ENCODE results near the gene CPEB4. TPM values are rescaled to one million over a fixed set of nuclear protein-coding genes. Genes with fewer than 3 reads are reported as not detected.

CPEB4 gene
- total RNA-seq, 1 experiment from 2014 or later, result 15.4 TPM

- Histone ChIP-seq H3F3A (ENCODE audit: insufficient read depth, low read depth) (peaks cover 18% of the 10 kb centered on the region), H4K20me1 (ENCODE audit: insufficient read depth) (no peaks in the 10 kb centered on the region), H3K9me2 (ENCODE audit: insufficient read depth) (no peaks in the 10 kb centered on the region), H3K4me3 (no peak overlapping the region), H3K27ac (no peak overlapping the region), H2AFZ (no peak overlapping the region), H3K36me3 (ENCODE audit: low read depth) (no peaks in the 10 kb centered on the region), H3K4me1 (replicated peaks; ENCODE audit: insufficient read depth) (peaks cover 37% of the 10 kb centered on the region), H3K27me3 (ENCODE audit: insufficient read depth, low read depth) (no peaks in the 10 kb centered on the region), H3K4me2 (no peak overlapping the region), H3K79me2 (ENCODE audit: low read depth) (no peaks in the 10 kb centered on the region), H3K9me3 (ENCODE audit: insufficient read depth, low read depth) (no peaks in the 10 kb centered on the region)
- DNase-seq, result no peak
- ChIA-PET POLR2A (ENCODE audit: unreplicated experiment) (interaction anchor here (0.6 kb wide), 1 partner anchor 262 kb away, joined by 4 read pairs; no protein-coding TSS in a partner anchor), CTCF (interaction anchor here (0.5 to 1.4 kb wide), 7 partner anchors 9 to 1305 kb away, joined by 3 to 9 read pairs (median 5); no protein-coding TSS in a partner anchor)
- no peak for TF ChIP-seq EZH2 (IDR thresholded peaks at IDR 0.05; ENCODE audit: low read depth)
- no peak for TF ChIP-seq CTCF (conservative IDR thresholded peaks at IDR 0.05)
- no TSS peak for BruUV-seq (replicated peaks)
- intact Hi-C loops (cut with micrococcal nuclease; ENCODE audit: unreplicated experiment), result loop anchor here (2.0 to 10.0 kb wide), 4 partner anchors 54 to 998 kb away; no protein-coding TSS in a partner anchor
These were observed 84.4 kb downstream of the CPEB4 start for GRCh38 chr5:173972607-173972924.

GRCh38 chr5:173972925-173973615 is 84.9 kb downstream of the CPEB4 start:
- no peaks in the 10 kb centered on the region for H3K36me3 ChIP-seq (ENCODE audit: low read depth)
- H3K27ac ChIP-seq, result no peak overlapping the region
- H3K9me2 ChIP-seq (ENCODE audit: insufficient read depth), result no peaks in the 10 kb centered on the region
- H3F3A ChIP-seq (ENCODE audit: insufficient read depth, low read depth), result peaks cover 18% of the 10 kb centered on the region
- no peak overlapping the region; the same call in 1 of the 2 replicates for H3K4me3 ChIP-seq
- peaks cover 37% of the 10 kb centered on the region for H3K4me1 ChIP-seq (replicated peaks; ENCODE audit: insufficient read depth)
- ChIA-PET CTCF (interaction anchor here (0.5 to 1.4 kb wide), 16 partner anchors 9 to 1418 kb away, joined by 3 to 9 read pairs (median 4); partner anchors contain the start of gene CPEB4), POLR2A (ENCODE audit: unreplicated experiment) (interaction anchor here (0.5 to 0.6 kb wide), 3 partner anchors 9 to 263 kb away, joined by 3 to 4 read pairs (median 4); no protein-coding TSS in a partner anchor)
- peak overlapping the region; percentile 58 for H3K4me2 ChIP-seq
- H3K79me2 ChIP-seq (ENCODE audit: low read depth), result no peaks in the 10 kb centered on the region
- TF ChIP-seq EZH2 (IDR thresholded peaks at IDR 0.05; ENCODE audit: low read depth), result no peak
- TF ChIP-seq CTCF (conservative IDR thresholded peaks at IDR 0.05), result peak; percentile 90
- no TSS peak for BruUV-seq (replicated peaks)
- no peaks in the 10 kb centered on the region for H3K27me3 ChIP-seq (ENCODE audit: insufficient read depth, low read depth)
- intact Hi-C loops (cut with micrococcal nuclease; ENCODE audit: unreplicated experiment), result loop anchor here (1.0 to 10.0 kb wide), 5 partner anchors 54 to 998 kb away; no protein-coding TSS in a partner anchor
- no peaks in the 10 kb centered on the region for H3K9me3 ChIP-seq (ENCODE audit: insufficient read depth, low read depth)
- peak overlapping the region; percentile 77 for H2AFZ ChIP-seq
- DNase-seq, result peak; percentile 54 to 81
- H4K20me1 ChIP-seq (ENCODE audit: insufficient read depth), result no peaks in the 10 kb centered on the region

GRCh38 chr5:173973616-173973969 is 85.4 kb downstream of the CPEB4 start:
- no peak for DNase-seq
- H3K27ac ChIP-seq, result no peak overlapping the region

More at GRCh38 chr5:173973616-173973969, 85.4 kb downstream of the CPEB4 start:
- H4K20me1 ChIP-seq (ENCODE audit: insufficient read depth), result no peaks in the 10 kb centered on the region
- no peak for TF ChIP-seq CTCF (conservative IDR thresholded peaks at IDR 0.05)
- no peak for TF ChIP-seq EZH2 (IDR thresholded peaks at IDR 0.05; ENCODE audit: low read depth)
- BruUV-seq (replicated peaks), result no TSS peak
- H3K4me3 ChIP-seq, result no peak overlapping the region; the same call in 1 of the 2 replicates
- no peaks in the 10 kb centered on the region for H3K27me3 ChIP-seq (ENCODE audit: insufficient read depth, low read depth)
- no peaks in the 10 kb centered on the region for H3K79me2 ChIP-seq (ENCODE audit: low read depth)
- peak overlapping the region; percentile 77 for H2AFZ ChIP-seq
- peak overlapping the region; percentile 58 for H3K4me2 ChIP-seq
- CTCF ChIA-PET, result interaction anchor here (0.6 to 1.4 kb wide), 13 partner anchors 8 to 1419 kb away, joined by 3 to 8 read pairs (median 4); partner anchors contain the start of gene CPEB4
- H3K36me3 ChIP-seq (ENCODE audit: low read depth), result no peaks in the 10 kb centered on the region
- peaks cover 17% of the 10 kb centered on the region for H3F3A ChIP-seq (ENCODE audit: insufficient read depth, low read depth)
- H3K9me2 ChIP-seq (ENCODE audit: insufficient read depth), result no peaks in the 10 kb centered on the region
- intact Hi-C loops (cut with micrococcal nuclease; ENCODE audit: unreplicated experiment), result loop anchor here (1.0 to 10.0 kb wide), 5 partner anchors 55 to 999 kb away; no protein-coding TSS in a partner anchor
- POLR2A ChIA-PET (ENCODE audit: unreplicated experiment), result interaction anchor here (0.6 kb wide), 1 partner anchor 10 kb away, joined by 4 read pairs; no protein-coding TSS in a partner anchor
- peaks cover 33% of the 10 kb centered on the region for H3K4me1 ChIP-seq (replicated peaks; ENCODE audit: insufficient read depth)
- H3K9me3 ChIP-seq (ENCODE audit: insufficient read depth, low read depth), result no peaks in the 10 kb centered on the region

Data from PC-9 (cell line).